ENCODE data around the gene MAML2.

The MAML2 gene

GRCh38 chr11:95930948-95931347 lies 412.0 kb downstream of the MAML2 start:
- DNase-seq: no peak

GRCh38 chr11:95926726-95927125 lies 416.3 kb downstream of the MAML2 start:
- no peak for DNase-seq
